Epithelial cell of proximal tubule (primary cell): ENCODE results near the gene MAT1A. TPM values are rescaled to one million over a fixed set of nuclear protein-coding genes. Genes with fewer than 3 reads are reported as not detected.

Experiments
- DNase-seq: peaks from one replicate; pipeline ENCODE4 v3.0.0-alpha.2; 2011; ENCODE audit warnings: low read depth
- H3K4me3 ChIP-seq: 2 replicates; pipeline ENCODE4 v1.5.1; 2011; ENCODE audit warnings: low read depth, mild to moderate bottlenecking, low read length
- CTCF ChIP-seq: conservative IDR thresholded peaks from 2 replicates; pipeline ENCODE4 v1.5.1; 2012; ENCODE audit warnings: low read depth, mild to moderate bottlenecking, low read length
- total RNA-seq: library from RNA; depleted of rRNA; stranded (reverse); fragments of >200 nt; gene quantifications from 2 replicates; pipeline ENCODE4 v1.2.3, GENCODE V29; 2015

Gene MAT1A
- total RNA-seq, 1 donor from 2014 or later, result not detected

GRCh38 chr10:80266513-80266863, 23.0 kb downstream of the MAT1A start:
- DNase-seq, result no peak
- TF ChIP-seq CTCF, result no peak
- H3K4me3 ChIP-seq, result no peak overlapping the region

GRCh38 chr10:80265740-80266512, 23.5 kb downstream of the MAT1A start:
- H3K4me3 ChIP-seq, result no peak overlapping the region
- no peak for DNase-seq
- no peak for TF ChIP-seq CTCF

- no peak for DNase-seq
- no peak overlapping the region for H3K4me3 ChIP-seq
- no peak for TF ChIP-seq CTCF
Observed at GRCh38 chr10:80264081-80265056, 25.1 kb downstream of the MAT1A start.

GRCh38 chr10:80261316-80262030, 28.0 kb downstream of the MAT1A start:
- no peak for TF ChIP-seq CTCF
- H3K4me3 ChIP-seq, result no peak overlapping the region
- no peak for DNase-seq

DNA sequence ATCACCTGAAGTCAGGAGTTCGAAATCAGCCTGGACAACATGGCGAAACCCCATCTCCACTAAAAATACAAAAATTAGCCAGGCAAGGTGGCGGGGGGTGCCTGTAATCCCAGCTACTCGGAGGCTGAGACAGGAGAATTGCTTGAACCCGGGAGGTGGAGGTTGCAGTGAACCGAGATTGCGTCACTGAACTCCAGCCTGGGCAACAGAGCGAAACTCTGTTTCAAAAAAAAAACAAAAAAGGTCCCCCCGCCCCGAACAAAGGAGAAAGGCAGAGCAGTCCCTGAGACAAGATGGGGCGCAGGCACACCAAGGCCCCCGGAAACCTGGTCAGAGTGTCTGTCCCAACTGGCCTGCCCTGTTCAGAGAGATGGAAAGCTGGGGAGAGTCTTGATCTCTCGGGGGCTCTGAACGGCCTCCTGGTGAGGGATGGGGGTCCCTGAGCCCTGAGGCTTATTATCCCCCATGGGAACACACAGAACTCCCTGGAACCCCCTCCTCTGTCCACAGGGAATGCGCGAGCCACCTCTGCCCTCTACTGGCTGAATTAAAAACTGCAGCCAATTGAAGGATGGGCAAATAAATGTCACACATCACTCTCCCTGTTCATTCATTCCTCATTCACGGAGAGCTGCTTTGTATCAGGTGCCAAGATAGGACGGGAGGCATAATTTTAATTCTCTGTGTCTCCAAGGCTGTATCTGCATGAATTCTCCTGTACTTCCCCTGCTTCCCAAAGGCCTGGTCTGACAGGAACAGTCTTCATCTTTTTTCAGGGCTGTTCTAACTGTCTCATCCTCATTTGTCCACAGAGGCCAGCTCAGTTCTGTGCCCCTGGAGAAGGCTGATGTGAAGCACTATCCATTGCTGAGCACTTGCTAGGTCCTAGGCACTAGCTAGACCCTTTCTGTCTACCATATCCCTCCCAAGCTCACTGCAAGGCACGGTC, 28.9 kb downstream of the MAT1A start:
- DNase-seq, result no peak
- peak; percentile 88 for TF ChIP-seq CTCF
- no peak overlapping the region for H3K4me3 ChIP-seq

DNA sequence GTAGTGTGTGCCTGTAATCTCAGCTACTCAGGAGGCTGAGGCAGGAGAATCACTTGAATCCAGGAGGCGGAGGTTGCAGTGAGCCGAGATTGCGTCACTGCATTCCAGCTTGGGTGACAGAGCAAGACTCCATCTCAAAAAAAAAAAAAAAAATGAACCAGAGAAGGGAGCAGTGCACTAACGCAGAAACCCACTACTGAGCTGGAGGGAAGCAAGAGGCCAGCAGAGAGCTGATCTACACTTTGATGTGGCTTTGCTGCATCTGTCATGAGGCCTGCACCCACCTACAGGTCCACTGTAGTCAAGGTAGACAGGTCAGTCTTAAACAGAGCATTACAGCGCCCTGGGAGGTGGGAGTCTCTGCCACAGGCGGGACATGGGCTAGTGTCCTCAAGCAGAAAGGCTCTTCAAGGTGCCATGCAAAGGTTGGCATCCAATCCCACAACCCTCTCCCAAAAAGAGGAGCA, 30.0 kb downstream of the MAT1A start:
- no peak overlapping the region for H3K4me3 ChIP-seq
- no peak for TF ChIP-seq CTCF
- DNase-seq, result no peak
